Forelimb muscle (tissue), 1 donor: ENCODE results near the gene SLC30A1. TPM values are rescaled to one million over a fixed set of nuclear protein-coding genes. Genes with fewer than 3 reads are reported as not detected.
"Not testable (repeated sequence)": the region's sequence is repeated elsewhere in the genome, so short reads cannot be mapped to it uniquely, and the experiment has no call there.

Experiments used
- DNase-seq: peaks from one replicate; pipeline ENCODE4 v3.0.0-alpha.2; 2013; ENCODE audit warnings: low read depth
- polyA plus RNA-seq: library from polyadenylated mRNA; unstranded; fragments of 120-200 nt; gene quantifications from one replicate; pipeline ENCODE4 v1.2.1, GENCODE V29; 2013; ENCODE audit not compliant: insufficient read length

The SLC30A1 gene
- polyA plus RNA-seq, 1 donor: 8.6 TPM

GRCh38 chr1:211583011-211583992 lies 4.3 kb upstream of the SLC30A1 start:
- DNase-seq: no peak

- no peak for DNase-seq
Measured at GRCh38 chr1:211581526-211581925, 2.6 kb upstream of the SLC30A1 start.

- no peak for DNase-seq
Measured at GRCh38 chr1:211580303-211580687, 1.3 kb upstream of the SLC30A1 start.

GRCh38 chr1:211579440-211580302 lies 710 bp upstream of the SLC30A1 start:
- DNase-seq: no peak

- no peak for DNase-seq
Measured at GRCh38 chr1:211577819-211578639, 932 bp downstream of the SLC30A1 start.

GRCh38 chr1:211577277-211577818 lies 1.6 kb downstream of the SLC30A1 start:
- DNase-seq: no peak

- no peak for DNase-seq
Measured at GRCh38 chr1:211576717-211577116, 2.2 kb downstream of the SLC30A1 start.

GRCh38 chr1:211574705-211575104 lies 4.3 kb downstream of the SLC30A1 start:
- DNase-seq: no peak

GRCh38 chr1:211571998-211572397 lies 7.0 kb downstream of the SLC30A1 start:
- DNase-seq: no peak

- not testable (repeated sequence) for DNase-seq
Measured at GRCh38 chr1:211570378-211570777, 8.6 kb downstream of the SLC30A1 start.

GRCh38 chr1:211566431-211567025 lies 12.4 kb downstream of the SLC30A1 start:
- DNase-seq: no peak

GRCh38 chr1:211564084-211564483 lies 14.9 kb downstream of the SLC30A1 start:
- no peak for DNase-seq

GRCh38 chr1:211559222-211560010 lies 19.5 kb downstream of the SLC30A1 start:
- no peak for DNase-seq

- DNase-seq: no peak
Measured at GRCh38 chr1:211557894-211558625, 20.9 kb downstream of the SLC30A1 start.

- DNase-seq: no peak
Measured at GRCh38 chr1:211553549-211553948, 25.4 kb downstream of the SLC30A1 start.

- DNase-seq: no peak
Measured at GRCh38 chr1:211551638-211552460, 27.1 kb downstream of the SLC30A1 start.

- DNase-seq: no peak
Measured at GRCh38 chr1:211549092-211549711, 29.8 kb downstream of the SLC30A1 start.
